Thyroid gland (tissue), 4 donors: ENCODE results near the gene AMZ1. TPM values are rescaled to one million over a fixed set of nuclear protein-coding genes. Genes with fewer than 3 reads are reported as not detected.
A peak's percentile ranks its signal among the peaks of the same experiment; 100 is the strongest.

Experiments
- DNase-seq, 2 donors: peaks; one replicate each; pipeline ENCODE4 v3.0.0-alpha.2; 2019
- H3K27ac ChIP-seq, 3 donors: fragments of 200-600 bp; sonication (generic); 1 replicate in 2 of 3; 2 replicates in 1 of 3; pipeline ENCODE4 v1.5.1; 2016 to 2019; ENCODE audit warnings: mild to moderate bottlenecking in 1 of 3, moderate library complexity in 1 of 3
- H3K27me3 ChIP-seq: fragments of 200-600 bp; sonication (generic); one replicate; pipeline ENCODE4 v1.5.1; 2019
- H3K36me3 ChIP-seq, 2 donors: fragments of 200-600 bp; sonication (generic); one replicate each; pipeline ENCODE4 v1.5.1; 2016 to 2019
- H3K4me1 ChIP-seq, 2 donors: fragments of 200-600 bp; sonication (generic); one replicate each; pipeline ENCODE4 v1.5.1; 2017 to 2019
- H3K4me3 ChIP-seq, 3 donors: fragments of 200-600 bp; sonication (generic); replicated peaks in 1 of 3; 1 replicate in 2 of 3; 2 replicates in 1 of 3; pipeline ENCODE4 v1.5.1; 2016; ENCODE audit warnings: mild to moderate bottlenecking in 1 of 3
- H3K9me3 ChIP-seq: fragments of 200-600 bp; sonication (generic); one replicate; pipeline ENCODE4 v1.5.1; 2017
- POLR2A ChIP-seq, 2 donors: fragments of 450-650 bp; IDR thresholded peaks; one replicate each; pipeline ENCODE4 v1.6.1; 2017; ENCODE audit warnings: antibody characterized with exemption in 2 of 2, mild to moderate bottlenecking in 2 of 2, moderate library complexity in 1 of 2
- WGBS, 2 donors: methylation state at CpG; one replicate each; pipeline ENCODE4 v1.1.5; 2017; 5-methylcytosine and 5-hydroxymethylcytosine counted together
- intact Hi-C: fragments of 100-400 bp; cut with DNase I; formaldehyde crosslinking; loops from one replicate; pipeline ENCODE4 v1.15.1; 2023
- total RNA-seq, 4 donors: library from RNA; depleted of rRNA; stranded (reverse); fragments of >200 nt; gene quantifications; one replicate each; pipeline ENCODE4 v1.2.3, GENCODE V29; 2016
- TF ChIP-seq, protein P1 (sequence below), 6 experiments: fragments of 200-600 bp in 3 of 6; fragments of 450-650 bp in 3 of 6; sonication (generic) in 3 of 6; IDR thresholded peaks; one replicate each; pipeline ENCODE4 v1.5.1; 2016 to 2019; ENCODE audit warnings: antibody characterized with exemption in 6 of 6, mild to moderate bottlenecking in 2 of 6, inconsistent platforms in 1 of 6, moderate library complexity in 1 of 6

The AMZ1 gene
- total RNA-seq, 4 donors from 2014 or later: 0.29 to 1.2 TPM; not detected in 2

DNA sequence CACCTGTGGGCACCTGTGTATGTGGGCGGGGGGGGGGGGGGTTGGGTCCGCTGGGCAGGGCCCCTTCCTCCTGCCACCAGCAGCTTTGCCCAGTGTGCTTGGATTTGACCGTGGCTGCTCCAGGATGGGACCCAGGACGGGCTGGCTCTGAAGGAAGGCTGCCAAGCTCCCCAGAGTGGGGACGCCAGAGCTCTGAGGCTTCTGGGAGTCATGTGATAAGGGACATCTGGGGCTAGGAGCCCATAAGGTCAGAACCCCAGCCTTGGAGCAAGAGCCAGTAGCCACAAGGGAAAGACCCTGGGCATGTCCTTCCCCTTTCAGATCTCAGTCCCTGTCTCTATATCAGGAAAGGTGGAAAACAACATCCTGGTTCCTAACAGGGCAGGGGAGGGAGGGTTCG lies 21.8 kb upstream of the AMZ1 start:
- TF ChIP-seq POLR2A (IDR thresholded peaks at IDR 0.05): no peak
- TF ChIP-seq, protein P1, sequence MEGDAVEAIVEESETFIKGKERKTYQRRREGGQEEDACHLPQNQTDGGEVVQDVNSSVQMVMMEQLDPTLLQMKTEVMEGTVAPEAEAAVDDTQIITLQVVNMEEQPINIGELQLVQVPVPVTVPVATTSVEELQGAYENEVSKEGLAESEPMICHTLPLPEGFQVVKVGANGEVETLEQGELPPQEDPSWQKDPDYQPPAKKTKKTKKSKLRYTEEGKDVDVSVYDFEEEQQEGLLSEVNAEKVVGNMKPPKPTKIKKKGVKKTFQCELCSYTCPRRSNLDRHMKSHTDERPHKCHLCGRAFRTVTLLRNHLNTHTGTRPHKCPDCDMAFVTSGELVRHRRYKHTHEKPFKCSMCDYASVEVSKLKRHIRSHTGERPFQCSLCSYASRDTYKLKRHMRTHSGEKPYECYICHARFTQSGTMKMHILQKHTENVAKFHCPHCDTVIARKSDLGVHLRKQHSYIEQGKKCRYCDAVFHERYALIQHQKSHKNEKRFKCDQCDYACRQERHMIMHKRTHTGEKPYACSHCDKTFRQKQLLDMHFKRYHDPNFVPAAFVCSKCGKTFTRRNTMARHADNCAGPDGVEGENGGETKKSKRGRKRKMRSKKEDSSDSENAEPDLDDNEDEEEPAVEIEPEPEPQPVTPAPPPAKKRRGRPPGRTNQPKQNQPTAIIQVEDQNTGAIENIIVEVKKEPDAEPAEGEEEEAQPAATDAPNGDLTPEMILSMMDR (IDR thresholded peaks at IDR 0.05): no peak
- intact Hi-C loops: no loop called here
- H3K9me3 ChIP-seq: no peaks in the 10 kb centered on the region
- no peak overlapping the region for H3K4me3 ChIP-seq
- peak overlapping the region in 2 of 3 donors; percentile 13 to 17 for H3K27ac ChIP-seq
- no peak for DNase-seq
- H3K4me1 ChIP-seq: peaks cover 6 to 35% of the 10 kb centered on the region in 2 donors
- WGBS, 2 donors: 26 to 38% methylated on average over 2 to 3 of the region's 6 CpGs
- peaks cover 0 to 6% of the 10 kb centered on the region in 2 donors for H3K36me3 ChIP-seq
- no peaks in the 10 kb centered on the region for H3K27me3 ChIP-seq

DNA sequence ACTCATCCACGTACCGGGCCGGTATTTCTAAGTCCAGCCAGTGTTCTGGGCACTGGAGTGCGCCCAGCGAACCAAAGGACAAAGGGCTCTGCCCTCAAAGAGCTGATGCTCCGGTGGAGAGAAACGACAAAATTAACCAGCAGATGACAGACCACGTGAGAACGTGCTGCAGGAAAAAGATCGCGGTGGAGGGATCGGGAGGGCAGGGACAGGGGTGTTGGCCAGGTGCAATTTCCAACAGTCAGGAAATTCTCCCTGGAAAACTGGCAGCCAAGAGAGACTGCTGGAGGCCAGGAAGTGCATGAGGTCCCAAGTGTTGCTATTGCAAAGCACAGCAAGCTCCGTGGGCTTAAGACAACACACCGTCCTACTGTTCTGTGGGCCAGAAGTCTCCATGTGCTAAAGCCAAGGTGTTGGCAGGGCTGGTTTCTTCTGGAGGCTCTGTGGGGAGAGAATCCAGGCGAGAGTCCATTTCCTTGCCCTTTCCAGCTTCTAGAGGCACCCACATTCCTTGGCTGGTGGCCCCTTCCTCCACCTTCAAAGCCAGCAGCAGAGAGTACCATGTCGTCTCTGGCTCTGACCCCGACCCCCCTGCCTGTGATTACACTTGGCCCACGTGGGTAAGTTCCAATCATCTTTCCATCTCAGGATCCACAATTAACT lies 21.3 kb upstream of the AMZ1 start:
- H3K36me3 ChIP-seq: peaks cover 0 to 4% of the 10 kb centered on the region in 2 donors
- no peaks in the 10 kb centered on the region for H3K9me3 ChIP-seq
- peak; percentile 44 to 62 for DNase-seq
- H3K4me3 ChIP-seq: no peak overlapping the region
- WGBS, 2 donors: 28 to 42% methylated on average over 18 of the region's 18 CpGs
- H3K4me1 ChIP-seq: peaks cover 6 to 36% of the 10 kb centered on the region in 2 donors
- H3K27me3 ChIP-seq: no peaks in the 10 kb centered on the region
- TF ChIP-seq POLR2A (IDR thresholded peaks at IDR 0.05): no peak
- TF ChIP-seq, protein P1 (IDR thresholded peaks at IDR 0.05): no peak
- peak overlapping the region in 2 of 3 donors; percentile 13 to 17 for H3K27ac ChIP-seq
- intact Hi-C loops: no loop called here

DNA sequence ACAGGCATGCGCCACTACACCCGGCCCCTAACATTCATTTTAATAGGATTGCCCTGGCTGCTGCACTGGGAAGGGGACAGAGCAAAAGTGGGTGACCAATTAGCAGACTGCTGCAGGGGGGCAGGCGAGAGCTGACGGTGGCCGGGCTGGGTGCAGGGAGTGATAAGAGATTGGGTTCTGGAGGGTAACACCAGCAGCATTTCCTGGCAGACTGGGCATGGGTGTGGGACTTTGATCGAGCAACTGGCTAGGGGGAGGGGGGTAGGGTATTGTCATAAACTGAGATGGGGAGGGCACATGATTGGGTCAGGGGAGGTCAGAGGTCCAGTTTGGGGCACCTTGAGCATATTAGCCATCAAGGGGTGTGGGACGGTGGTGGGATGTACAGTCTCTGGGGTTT lies 20.2 kb upstream of the AMZ1 start:
- no peaks in the 10 kb centered on the region for H3K27me3 ChIP-seq
- intact Hi-C loops: no loop called here
- H3K4me3 ChIP-seq: no peak overlapping the region
- no peaks in the 10 kb centered on the region for H3K36me3 ChIP-seq
- WGBS, 2 donors: 74 to 82% methylated on average over 7 of the region's 7 CpGs
- H3K4me1 ChIP-seq: peaks cover 6 to 36% of the 10 kb centered on the region in 2 donors
- H3K9me3 ChIP-seq: no peaks in the 10 kb centered on the region
- TF ChIP-seq, protein P1 (IDR thresholded peaks at IDR 0.05): no peak
- TF ChIP-seq POLR2A (IDR thresholded peaks at IDR 0.05): no peak
- no peak for DNase-seq
- H3K27ac ChIP-seq: no peak overlapping the region

DNA sequence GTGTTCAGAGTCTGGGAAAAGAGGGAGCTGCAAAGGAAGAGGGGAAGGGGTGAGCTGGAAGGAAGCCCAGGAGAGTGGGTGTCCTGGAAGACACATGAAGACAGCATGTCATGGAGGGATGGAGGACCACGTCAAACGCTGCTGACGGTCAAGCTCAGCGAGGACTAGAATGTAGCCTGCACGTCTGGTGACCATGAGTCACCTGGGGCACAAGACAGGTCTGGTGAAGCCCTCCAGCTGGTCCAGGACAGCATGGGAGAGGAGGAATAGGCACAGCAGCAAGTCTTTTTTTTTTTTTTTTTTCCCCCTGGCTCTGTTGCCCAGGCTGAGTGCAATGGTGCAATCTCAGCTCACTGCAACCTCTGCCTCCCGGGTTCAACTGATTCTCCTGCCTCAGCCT lies 19.6 kb upstream of the AMZ1 start:
- no peak overlapping the region for H3K27ac ChIP-seq
- TF ChIP-seq, protein P1 (IDR thresholded peaks at IDR 0.05): no peak
- no peak for TF ChIP-seq POLR2A (IDR thresholded peaks at IDR 0.05)
- H3K9me3 ChIP-seq: no peaks in the 10 kb centered on the region
- no peak for DNase-seq
- H3K4me3 ChIP-seq: no peak overlapping the region
- intact Hi-C loops: no loop called here
- no peaks in the 10 kb centered on the region for H3K36me3 ChIP-seq
- WGBS, 2 donors: 80 to 88% methylated on average over 6 of the region's 6 CpGs
- H3K27me3 ChIP-seq: no peaks in the 10 kb centered on the region
- H3K4me1 ChIP-seq: peaks cover 6 to 35% of the 10 kb centered on the region in 2 donors

DNA sequence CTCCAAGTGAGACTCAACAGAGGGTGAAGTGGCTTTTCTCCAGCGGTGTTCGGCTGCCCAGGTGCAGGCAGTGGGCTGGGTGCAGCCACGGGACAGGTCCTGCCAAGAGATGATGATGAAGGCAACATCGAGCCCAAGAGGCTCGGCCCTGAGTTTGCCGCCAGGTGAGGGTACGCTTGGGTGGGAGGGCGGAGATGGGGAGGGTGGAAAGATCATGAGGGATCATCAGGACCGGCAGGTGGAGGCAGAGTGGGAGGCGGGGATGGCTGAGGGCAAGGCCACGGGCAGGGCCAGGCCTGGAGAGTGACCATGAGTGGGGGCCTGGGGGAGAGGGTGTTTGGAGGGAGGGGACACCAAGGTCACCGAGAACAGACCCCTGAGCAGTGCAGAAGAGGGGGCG lies 17.8 kb upstream of the AMZ1 start:
- intact Hi-C loops: no loop called here
- DNase-seq: no peak
- peaks cover 6 to 28% of the 10 kb centered on the region in 2 donors for H3K4me1 ChIP-seq
- no peak for TF ChIP-seq POLR2A (IDR thresholded peaks at IDR 0.05)
- TF ChIP-seq, protein P1 (IDR thresholded peaks at IDR 0.05): no peak
- 88% methylated on average over 13 of the region's 13 CpGs for WGBS, 2 donors
- no peaks in the 10 kb centered on the region for H3K9me3 ChIP-seq
- H3K4me3 ChIP-seq: no peak overlapping the region
- H3K27me3 ChIP-seq: no peaks in the 10 kb centered on the region
- H3K36me3 ChIP-seq: no peaks in the 10 kb centered on the region
- no peak overlapping the region for H3K27ac ChIP-seq
